ENCODE measurements around the gene DTX1. TPM values are rescaled to one million over a fixed set of nuclear protein-coding genes. Genes with fewer than 3 reads are reported as not detected.

Gene DTX1
- 3.7 TPM for total RNA-seq
- long read RNA-seq, partial matches to known transcripts, result 0 of 1 reads
- long read RNA-seq, other reads (novel, unspliced or antisense), result 1 of 1 reads

DNA sequence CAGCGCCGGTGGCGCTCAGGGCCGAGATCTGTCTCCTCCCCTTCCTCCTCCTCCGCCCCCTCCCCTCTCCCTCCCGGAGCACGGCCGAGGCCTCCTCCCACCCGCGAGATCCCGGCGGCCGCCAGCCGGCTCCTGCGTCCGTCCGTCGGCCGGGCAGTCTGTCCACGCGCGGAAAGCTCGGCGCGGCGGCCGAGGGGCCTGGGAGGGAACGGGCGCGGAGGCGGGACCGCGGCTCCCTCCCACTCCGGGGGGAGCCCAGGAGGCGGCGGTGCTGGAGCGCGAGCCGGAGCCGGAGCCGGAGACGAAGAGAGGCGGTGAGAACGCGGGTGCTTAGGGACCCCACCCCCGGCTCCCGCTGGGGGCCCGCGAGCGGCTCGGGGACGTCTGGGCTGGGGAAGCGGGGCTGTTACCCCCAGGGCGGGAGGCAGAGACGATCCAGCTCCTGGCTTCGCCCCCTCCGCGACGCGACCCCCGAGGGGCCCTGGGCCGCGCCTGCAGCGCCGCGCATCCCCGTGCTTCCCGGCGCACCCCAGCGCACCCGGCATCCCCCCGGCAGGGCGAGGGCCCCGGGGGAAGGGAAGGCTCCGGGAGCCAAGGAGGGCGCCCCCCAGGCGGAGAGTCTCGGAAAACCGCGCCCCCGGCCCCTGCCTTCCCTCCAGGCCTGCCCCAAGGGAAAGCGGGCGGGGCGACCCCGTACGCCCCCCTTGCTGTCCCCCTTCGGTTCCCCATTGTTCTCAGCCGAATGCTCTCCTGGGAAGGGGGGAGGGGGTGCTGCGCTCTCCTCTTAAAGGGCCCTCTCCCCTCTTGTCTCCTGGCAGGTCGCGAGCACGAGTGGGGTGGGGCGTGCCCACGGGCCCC is at the start of gene DTX1:
Gene DTX1 (plus strand): TSS at position 100 of the 858 bp plus-strand sequence. CDS start 1,463 bp downstream, outside the sequence.
- peak; percentile 69 for ATAC-seq
- intact Hi-C loops (cut with DNase I), result no loop called here

DNA sequence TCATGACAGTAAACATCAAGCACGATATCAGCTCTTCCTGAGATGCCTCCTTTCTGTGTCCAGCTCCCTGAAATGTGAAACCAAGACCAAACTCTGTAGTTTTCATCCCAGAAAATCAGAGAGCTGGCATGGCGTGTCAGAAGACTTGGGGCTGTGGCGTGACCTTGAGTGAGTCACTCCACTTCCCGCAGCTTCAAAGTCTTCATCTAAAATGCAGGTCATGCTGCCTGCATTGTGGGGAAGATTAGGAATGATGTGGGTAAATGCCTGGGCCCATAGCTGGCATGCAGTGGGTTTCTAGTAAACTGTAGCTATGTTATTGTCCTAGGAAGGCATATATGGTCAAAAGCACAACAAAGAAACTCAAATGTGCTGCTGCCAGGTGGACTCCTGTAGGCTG is 49.4 kb upstream of the DTX1 start:
- intact Hi-C loops (cut with DNase I), result no loop called here
- ATAC-seq (no peak), DNase-seq (ENCODE audit: missing footprints) (no peak)

More for the DNA sequence above, at the start of gene DTX1:
- peak; percentile 77 for DNase-seq (ENCODE audit: missing footprints)

DNA sequence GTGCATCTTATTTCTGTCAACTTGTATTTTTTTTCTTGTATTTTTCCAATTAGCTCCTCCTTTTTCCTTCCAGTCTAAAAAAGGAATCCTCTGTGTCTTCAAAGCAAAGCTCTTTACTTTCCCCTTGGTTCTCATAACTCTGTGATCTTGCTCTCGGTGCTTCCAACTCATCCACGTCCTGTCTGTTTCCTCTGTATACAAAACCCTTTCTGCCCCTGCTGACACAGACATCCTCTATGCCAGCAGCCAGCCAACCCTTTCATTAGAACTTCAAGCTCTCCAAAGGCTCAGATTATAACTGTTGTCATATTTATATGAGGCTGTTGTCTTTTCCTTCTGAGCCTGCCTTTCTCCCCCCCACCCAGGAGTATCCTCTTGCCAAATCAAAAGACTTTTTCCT is 45.8 kb upstream of the DTX1 start:
- DNase-seq (ENCODE audit: missing footprints) (no peak), ATAC-seq (no peak)
- intact Hi-C loops (cut with DNase I), result no loop called here

DNA sequence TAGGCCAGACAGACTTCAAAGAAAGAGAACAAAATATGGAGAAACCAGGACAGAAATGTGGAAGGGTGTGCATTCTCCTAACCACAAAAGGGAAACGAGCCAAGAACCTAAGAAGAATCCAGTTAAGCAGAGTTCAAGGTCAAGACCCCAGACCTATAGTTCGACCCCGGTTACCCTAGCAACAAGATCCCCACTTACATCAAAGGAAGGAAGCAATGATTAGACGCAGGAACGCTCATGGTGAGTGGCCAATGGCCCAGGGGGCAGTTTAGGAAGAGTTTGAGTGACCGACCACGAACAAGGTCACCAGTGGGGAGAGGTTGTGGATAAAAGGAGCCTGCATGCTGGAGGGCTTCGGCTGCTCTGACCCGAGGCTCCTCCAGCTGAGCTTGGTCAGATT is 42.0 kb upstream of the DTX1 start:
- intact Hi-C loops (cut with DNase I), result no loop called here
- no peak for DNase-seq (ENCODE audit: missing footprints)
- no peak for ATAC-seq

DNA sequence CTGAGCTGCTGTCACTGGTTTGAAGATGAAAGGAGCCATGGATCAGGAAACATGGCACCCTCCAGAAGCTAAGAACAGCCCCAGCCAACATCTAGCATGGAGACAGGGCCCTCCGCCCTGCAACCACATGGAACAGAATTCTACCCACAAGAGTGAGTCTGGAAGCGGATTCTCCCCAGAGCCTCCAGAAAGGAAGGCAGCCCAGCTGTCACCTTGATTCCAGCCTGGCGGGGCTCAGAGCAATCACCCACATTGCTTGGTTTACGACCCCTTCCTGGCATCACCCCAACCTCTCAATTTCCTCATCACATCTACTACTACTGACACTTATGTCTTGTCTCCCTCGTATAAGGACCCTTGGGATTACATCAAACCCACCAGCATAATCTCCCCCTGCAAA is 39.7 kb upstream of the DTX1 start:
- intact Hi-C loops (cut with DNase I), result no loop called here
- ATAC-seq (no peak), DNase-seq (ENCODE audit: missing footprints) (no peak)

DNA sequence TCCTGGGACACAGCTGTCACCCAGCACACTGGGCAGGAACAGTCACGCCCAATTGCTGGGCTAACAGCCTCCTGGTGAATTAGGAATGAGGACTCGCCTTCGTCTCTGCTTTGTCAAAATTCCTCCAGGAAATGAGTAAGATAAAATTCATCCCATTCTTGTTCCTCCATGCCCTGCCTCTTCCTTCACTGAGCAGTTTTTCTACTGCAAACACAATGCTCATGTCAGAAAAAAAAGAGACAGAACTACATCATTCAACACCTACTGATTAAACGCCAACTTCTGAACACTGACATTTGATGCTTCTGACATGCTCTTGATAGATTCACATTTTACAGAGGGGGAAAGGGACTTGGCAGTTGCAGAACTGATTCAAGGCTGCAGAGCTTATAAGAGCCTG is 37.5 kb upstream of the DTX1 start:
- DNase-seq (ENCODE audit: missing footprints) (no peak), ATAC-seq (no peak)
- intact Hi-C loops (cut with DNase I), result no loop called here

DNA sequence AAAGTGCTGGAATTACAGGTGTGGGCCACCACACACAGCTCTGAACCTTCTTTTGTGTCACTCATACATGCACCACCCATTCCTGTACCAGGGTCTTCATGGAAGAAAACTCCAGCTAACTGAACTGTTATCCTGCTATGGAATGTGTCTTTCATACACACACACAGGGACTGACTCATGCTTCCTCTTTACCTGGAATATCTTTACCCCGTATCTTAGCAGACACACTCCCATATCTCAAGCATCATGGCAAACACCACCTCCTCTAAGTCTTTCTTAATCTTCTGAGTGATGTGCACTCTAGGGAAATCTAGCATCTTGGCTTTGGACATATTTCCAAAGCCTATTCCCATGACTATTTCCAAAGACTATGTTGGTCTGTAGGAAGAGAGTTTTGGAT is 35.0 kb upstream of the DTX1 start:
- ATAC-seq (no peak), DNase-seq (ENCODE audit: missing footprints) (no peak)
- intact Hi-C loops (cut with DNase I), result no loop called here

DNA sequence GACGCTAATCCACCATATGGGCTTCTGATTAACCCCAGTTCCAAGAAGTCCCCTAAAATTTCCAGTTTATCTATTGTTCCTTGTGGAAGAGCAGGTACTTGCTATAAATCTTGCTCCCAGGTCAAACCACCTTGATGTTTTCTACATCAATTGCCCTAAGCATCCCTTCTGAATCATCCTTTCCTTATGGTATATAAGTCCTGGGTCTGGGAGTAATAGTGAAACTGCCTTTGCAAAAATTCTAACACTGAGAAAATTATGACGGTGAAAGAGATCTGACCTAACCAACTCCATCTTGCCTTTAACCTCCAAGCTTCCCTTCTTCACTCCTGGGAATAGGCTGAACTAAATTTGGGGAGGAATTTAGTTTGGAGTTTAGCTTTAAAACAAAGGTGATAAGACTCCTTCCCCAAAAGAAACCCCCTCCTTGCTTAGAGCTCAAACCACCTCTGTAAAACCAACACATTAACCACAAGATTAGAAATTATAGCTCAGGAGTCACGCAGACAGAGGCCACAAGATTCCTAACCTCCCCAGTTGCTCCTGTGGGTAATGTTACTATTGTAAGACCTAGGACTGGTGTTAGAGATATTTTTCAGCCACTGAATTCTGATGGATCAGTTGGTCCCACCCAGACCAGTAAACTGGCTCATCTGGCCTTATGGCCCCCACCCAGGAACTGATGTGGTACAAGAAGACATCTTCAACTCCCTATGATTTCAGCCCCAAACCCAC is 33.8 kb upstream of the DTX1 start:
- ATAC-seq, result no peak
- intact Hi-C loops (cut with DNase I), result no loop called here
- no peak for DNase-seq (ENCODE audit: missing footprints)

DNA sequence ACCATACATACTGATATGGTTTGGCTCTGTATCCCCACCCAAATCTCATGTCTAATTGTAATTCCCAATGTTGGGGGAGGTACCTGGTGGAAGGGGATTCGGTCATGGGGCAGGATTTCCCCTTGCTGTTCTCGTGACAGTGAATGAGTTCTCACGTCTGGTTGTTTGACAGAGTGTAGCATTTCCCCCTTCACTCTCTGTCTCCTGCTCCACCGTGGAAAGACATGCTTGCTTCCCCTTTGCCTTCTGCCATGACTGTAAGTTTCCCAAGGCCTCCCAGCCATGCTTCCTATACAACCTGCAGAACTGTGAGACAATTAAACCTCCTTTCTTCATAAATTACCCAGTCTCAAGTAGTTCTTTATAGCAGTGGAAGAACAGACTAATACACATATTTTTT is 28.8 kb upstream of the DTX1 start:
- intact Hi-C loops (cut with DNase I), result no loop called here
- no peak for DNase-seq (ENCODE audit: missing footprints)

DNA sequence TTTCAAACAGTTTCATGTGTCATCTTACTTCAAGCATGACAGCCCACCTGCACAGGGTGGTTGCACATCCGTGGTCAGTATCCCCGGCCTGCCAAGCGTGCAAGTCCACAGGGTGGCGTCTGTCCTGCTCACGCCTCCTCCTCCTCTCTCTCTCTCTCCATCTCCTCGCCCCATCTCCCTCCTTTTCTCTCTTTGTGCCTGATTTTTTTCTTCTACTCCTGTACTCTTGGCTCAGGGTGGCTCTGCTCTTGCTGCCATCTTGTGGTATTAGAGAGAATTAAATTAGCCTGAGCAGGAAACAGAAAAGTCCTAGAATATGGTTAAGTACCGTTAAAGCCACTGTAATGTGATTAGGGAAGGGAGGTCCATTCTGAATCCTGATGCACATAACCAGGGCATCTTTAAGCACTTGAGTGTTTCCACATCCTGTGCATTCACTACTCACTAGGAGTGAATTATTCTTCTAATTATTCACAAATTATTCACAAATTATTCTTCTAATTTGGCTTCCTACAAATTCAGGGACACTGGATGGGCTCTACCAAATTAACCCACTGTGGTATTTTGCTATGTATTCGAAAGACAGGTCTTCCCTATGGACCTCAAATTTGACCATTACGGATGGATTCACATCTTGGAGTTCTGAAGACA is 25.5 kb upstream of the DTX1 start:
- ATAC-seq (peak; percentile 68), DNase-seq (ENCODE audit: missing footprints) (no peak)
- intact Hi-C loops (cut with DNase I), result no loop called here

More for the DNA sequence above, 28.8 kb upstream of the DTX1 start:
- ATAC-seq, result no peak

DNA sequence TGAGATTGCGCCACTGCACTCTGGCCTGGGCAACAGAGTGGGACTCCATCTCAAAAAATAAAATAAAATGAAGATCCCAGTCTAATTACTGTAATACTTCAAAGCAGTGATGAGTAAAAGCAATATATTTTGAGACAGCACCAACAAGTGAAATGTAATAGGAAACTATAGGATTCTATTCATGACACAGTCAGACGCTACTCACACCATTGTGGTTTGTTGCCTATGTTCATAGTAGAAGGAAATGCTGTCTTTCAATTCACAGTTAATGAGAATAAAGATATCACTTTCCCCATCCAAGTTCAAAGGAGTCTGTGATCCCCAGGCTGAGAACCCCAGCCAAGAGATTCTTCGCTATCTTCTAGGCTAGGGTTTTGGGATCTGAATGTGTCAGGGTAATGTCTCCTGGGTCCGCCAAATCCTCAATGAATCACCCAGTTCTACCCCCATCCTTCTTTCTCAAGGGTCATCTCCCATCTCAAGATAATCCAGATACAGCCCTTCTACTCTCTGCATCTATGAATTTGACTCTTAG is 16.6 kb upstream of the DTX1 start:
- ATAC-seq (no peak), DNase-seq (ENCODE audit: missing footprints) (no peak)
- intact Hi-C loops (cut with DNase I), result no loop called here

DNA sequence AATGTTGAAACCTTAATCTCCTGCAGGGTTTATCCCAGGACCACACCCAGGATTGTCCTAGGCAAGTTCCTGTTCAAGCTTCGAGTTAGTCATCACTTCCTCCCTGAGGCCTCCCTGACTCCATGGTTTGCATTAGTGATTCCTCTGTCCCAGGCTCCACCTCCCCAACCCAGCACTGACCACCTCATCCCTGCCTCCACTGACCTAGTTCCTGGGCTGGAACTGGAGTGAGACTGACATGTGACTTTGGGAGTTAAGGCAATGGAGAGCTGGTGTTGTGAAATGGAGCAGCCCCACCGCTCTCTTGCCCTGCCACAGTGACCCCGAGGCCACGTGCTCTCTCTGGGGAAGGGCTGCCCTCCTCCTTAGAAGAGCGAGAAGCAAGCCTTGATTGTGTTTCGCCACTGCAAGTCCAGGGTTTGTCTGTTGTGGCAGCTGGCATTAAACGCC is 15.8 kb upstream of the DTX1 start:
- peak; percentile 90 for DNase-seq (ENCODE audit: missing footprints)
- peak; percentile 98 for ATAC-seq
- intact Hi-C loops (cut with DNase I), result no loop called here

DNA sequence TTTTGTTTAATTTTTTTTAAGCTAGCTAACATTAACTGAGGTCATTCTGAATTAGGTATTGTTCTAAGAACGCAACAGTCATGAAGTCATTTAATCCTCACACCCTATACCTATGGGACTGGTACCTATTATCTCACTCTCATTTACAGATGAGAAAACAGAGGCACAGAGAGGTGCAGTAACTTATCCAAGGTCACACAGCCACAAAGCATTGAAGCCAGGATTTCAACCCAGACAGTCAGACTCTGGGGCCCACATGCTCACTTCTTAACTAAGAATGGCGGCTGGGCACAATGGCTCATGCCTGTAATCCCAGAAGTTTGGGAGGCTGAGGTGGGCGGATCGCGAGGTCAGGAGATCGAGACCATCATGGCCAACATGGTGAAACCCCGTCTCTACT is 15.0 kb upstream of the DTX1 start:
- intact Hi-C loops (cut with DNase I), result no loop called here
- no peak for ATAC-seq

DNA sequence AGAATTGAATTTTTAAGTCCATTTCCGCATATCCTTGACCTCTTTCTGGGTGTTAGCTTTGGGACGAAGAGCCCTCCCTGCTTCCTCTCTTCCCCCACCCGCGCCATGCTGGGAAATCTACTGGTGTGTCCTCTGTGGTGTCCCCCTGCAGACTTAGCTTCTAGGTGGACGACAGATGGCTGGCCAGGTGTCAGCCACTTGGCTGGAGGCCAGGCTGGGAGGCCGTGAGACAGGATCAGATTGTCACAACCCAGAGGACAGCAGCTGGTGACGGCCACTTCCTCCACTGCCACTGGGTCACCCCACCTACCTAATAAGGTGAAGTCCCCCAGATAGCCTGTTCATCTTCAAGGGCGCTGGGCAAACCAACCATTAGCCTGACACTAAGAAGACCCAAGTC is 13.3 kb upstream of the DTX1 start:
- intact Hi-C loops (cut with DNase I), result no loop called here
- no peak for DNase-seq (ENCODE audit: missing footprints)
- no peak for ATAC-seq

More for the DNA sequence above, 15.0 kb upstream of the DTX1 start:
- DNase-seq (ENCODE audit: missing footprints), result no peak

DNA sequence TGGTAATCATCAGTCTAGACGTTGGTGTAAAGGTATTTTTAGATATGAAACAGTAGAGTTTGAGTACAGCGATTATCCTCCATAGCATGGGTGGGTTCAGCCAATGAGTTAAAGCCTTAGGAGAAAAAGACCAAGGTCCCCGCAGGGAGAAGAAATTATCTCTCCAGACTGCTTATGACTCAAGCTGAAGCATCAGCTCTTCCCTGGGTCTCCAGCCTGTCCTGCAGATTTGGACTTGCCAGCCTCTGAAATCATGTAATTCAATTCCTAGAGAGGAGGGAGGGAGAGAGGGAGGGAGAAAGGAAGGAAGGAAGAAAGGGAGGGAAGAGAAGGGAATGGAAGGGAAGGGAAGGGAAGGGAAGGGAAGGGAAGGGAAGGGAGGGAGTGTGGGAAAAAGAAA is 12.0 kb upstream of the DTX1 start:
- DNase-seq (ENCODE audit: missing footprints), result no peak
- no peak for ATAC-seq
- intact Hi-C loops (cut with DNase I), result no loop called here

DNA sequence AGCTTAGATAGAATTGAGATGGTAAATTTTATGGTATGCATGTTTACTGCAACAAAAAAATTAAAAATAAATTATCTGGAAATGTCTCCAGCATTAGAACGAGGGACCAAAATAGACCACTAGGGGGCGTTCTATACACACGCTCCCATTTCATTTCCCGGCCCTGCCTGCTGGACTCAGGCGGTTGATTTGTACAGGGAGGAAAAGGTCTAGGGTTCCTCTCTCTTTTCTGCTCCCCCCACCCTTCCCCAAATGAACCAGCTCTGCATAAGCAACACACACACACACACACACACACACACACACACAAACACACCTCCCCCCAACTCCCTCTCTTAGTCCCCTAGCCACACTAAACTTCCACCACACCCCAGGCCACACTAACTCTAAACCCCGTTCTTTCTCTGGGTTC is 7.8 kb upstream of the DTX1 start:
- DNase-seq (ENCODE audit: missing footprints) (no peak), ATAC-seq (no peak)
- intact Hi-C loops (cut with DNase I), result loop anchor here (1.0 to 2.0 kb wide), 3 partner anchors 50 to 126 kb away; no protein-coding TSS in a partner anchor

DNA sequence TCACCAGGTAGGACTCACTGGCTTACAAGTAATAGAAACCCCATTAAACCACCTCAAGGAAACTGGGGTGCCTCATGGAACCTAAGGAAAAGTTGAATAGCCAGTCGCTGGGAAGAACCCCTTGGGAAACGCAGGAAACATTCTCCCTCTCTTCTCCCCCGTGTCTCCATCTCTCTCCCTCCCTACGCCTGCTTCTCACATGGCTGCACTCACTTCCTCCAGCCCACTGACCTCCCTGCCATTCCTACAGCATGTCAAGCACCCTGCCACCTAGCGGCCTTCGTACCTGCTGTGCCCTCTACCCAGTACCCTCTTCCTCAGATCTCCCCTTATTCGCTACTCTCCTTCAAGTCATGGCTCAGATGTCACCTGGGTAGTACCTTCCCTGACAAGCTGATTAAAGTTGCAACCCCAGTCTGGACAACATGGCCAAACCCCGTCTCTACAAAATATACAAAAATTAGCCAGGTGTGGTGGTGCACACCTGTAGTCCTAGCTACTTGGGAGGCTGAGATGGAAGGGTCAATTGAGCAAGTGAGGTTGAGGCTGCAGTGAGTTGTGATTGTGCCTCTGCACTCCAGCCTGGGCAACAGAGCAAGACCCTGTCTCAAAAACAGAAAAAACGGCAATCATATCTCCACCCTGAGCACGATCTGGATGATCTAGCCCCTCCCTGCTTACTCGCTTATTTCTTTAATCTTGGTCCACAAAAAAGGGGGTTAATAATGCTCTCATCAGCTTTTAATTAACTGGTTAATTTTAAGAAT is 6.4 kb upstream of the DTX1 start:
- intact Hi-C loops (cut with DNase I), result loop anchor here (2.0 kb wide), 1 partner anchor 103 kb away; no protein-coding TSS in a partner anchor
- ATAC-seq (no peak), DNase-seq (ENCODE audit: missing footprints) (no peak)

DNA sequence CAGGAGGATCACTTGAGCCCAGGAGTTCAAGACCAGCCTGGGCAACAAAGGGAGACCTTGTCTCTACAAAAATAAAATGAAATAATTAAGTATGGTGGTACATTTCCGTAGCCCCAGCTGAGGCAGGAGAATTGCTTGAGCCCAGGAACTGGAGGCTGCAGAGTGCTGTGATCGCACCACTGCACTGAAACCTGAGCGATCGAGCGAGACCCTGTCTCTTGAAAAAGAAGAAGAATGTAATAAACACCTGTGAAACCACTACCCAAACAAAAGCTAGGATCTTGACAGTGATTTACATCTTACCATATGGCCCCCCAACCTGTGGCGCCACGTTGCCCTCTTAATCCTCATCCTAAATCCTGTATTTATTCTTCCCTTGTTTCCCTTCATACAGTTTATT is 5.7 kb upstream of the DTX1 start:
- no peak for ATAC-seq
- intact Hi-C loops (cut with DNase I), result no loop called here
- no peak for DNase-seq (ENCODE audit: missing footprints)

Data from Right ventricle myocardium inferior (tissue), 1 donor.